ENCODE measurements around the gene LRRC72.

GRCh38 chr7:16528520-16528919 lies 1.9 kb downstream of the LRRC72 start:
- TF ChIP-seq CTCF (optimal IDR thresholded peaks at IDR 0.05 in 1 of 3, IDR thresholded peaks at IDR 0.05 in 1 of 3, conservative IDR thresholded peaks at IDR 0.05 in 1 of 3; ENCODE audit: extremely low read depth in 1 of 3, insufficient read depth in 2 of 3, low read length in 3 of 3) = no peak
- TF ChIP-seq EZH2 (IDR thresholded peaks at IDR 0.05; ENCODE audit: low read length) = no peak

All from keratinocyte (primary cell).